ENCODE data around the gene GAS2.

GAS2 gene

DNA sequence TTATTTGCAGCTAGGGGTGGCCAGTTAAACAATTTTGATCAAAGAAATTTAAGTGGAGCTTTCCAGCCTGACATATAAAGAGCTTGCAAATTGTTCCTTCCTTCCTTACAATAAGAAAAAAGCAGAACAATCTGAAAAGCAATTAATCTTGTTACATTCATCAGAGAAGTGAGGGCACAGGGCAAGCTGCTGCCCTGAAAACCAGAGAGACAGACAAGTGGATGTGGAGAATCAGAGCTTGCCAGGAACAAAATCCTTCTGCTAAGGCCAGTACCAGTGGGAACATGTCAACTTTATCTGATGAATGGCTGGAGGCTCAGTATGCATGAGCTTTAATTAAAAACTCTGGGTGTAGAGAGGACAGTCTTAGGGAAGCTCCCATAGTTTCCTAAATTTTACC, 185.1 kb downstream of the GAS2 start:
- no peak overlapping the region for H3K27ac ChIP-seq
- TF ChIP-seq, protein P1, sequence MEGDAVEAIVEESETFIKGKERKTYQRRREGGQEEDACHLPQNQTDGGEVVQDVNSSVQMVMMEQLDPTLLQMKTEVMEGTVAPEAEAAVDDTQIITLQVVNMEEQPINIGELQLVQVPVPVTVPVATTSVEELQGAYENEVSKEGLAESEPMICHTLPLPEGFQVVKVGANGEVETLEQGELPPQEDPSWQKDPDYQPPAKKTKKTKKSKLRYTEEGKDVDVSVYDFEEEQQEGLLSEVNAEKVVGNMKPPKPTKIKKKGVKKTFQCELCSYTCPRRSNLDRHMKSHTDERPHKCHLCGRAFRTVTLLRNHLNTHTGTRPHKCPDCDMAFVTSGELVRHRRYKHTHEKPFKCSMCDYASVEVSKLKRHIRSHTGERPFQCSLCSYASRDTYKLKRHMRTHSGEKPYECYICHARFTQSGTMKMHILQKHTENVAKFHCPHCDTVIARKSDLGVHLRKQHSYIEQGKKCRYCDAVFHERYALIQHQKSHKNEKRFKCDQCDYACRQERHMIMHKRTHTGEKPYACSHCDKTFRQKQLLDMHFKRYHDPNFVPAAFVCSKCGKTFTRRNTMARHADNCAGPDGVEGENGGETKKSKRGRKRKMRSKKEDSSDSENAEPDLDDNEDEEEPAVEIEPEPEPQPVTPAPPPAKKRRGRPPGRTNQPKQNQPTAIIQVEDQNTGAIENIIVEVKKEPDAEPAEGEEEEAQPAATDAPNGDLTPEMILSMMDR (IDR thresholded peaks at IDR 0.05), result no peak
- TF ChIP-seq ZFX (IDR thresholded peaks at IDR 0.05; ENCODE audit: borderline replicate concordance), result no peak

DNA sequence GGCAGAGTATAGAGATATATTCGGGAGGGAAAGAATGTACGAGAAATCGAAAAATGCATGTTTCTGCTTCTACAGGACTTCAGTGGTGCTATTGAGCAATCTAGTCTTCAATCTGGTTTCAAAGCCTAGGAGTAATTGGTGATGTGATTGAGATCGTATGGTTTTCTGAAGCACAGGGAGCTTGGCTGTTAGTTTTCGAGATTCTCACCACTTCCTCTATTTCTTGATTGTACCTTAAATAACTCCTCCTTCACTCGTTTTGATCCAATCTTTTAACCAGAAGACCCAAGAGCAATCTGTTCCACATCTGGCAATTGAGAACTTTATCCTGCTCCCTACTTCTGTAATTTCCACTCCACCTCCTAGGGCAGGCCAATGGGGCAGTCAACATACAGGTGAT, 193.3 kb downstream of the GAS2 start:
- no peak for TF ChIP-seq ZFX (IDR thresholded peaks at IDR 0.05; ENCODE audit: borderline replicate concordance)
- TF ChIP-seq, protein P1 (IDR thresholded peaks at IDR 0.05), result no peak
- H3K27ac ChIP-seq, result no peak overlapping the region

DNA sequence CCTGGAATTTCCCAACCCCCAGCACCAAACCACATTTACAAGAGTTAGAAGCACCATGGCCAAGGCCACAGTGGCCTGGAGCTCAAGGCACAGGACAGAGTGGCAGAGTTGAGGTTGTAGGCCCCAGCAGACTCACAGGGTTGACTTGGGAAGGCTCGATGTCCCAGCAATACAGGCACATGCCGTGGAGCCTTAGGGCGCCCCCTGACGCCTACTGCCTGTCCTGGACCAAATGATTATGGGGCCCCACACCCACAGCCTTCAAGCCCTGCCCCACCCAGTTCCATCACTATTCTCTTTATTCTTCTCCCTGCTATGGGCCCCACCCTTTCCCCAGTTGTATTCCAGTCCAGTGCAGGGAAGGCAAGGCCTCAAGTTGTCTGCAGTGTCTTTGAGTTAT, 193.8 kb downstream of the GAS2 start, which contains the start of gene CCDC179:
CCDC179 (minus strand) TSS at position 234 of the 400 bp plus-strand sequence; CDS start at position 181, 53 bp downstream.
- no peak within 1 kb of the TSS for H3K27ac ChIP-seq
- TF ChIP-seq, protein P1 (IDR thresholded peaks at IDR 0.05), result no peak
- no peak for TF ChIP-seq ZFX (IDR thresholded peaks at IDR 0.05; ENCODE audit: borderline replicate concordance)
